Cardiac fibroblast (primary cell): ENCODE measurements around the gene CYB5R2.

Source experiments
- DNase-seq, 2 donors: peaks; one replicate each; pipeline versions ENCODE4 v3.0.0 to v3.0.0-alpha.2; 2010; ENCODE audit warnings: low read depth in 2 of 2
- H3K4me3 ChIP-seq, 2 donors: replicated peaks in 1 of 2; 1 replicate in 1 of 2; 2 replicates in 1 of 2; pipeline ENCODE4 v1.5.1; 2011; ENCODE audit warnings: low read depth in 2 of 2, low read length in 2 of 2, mild to moderate bottlenecking in 2 of 2, moderate library complexity in 1 of 2
- CTCF ChIP-seq: IDR thresholded peaks from one replicate; pipeline ENCODE4 v1.5.1; 2011; ENCODE audit warnings: low read depth, mild to moderate bottlenecking, low read length, inconsistent platforms

CYB5R2 gene

DNA sequence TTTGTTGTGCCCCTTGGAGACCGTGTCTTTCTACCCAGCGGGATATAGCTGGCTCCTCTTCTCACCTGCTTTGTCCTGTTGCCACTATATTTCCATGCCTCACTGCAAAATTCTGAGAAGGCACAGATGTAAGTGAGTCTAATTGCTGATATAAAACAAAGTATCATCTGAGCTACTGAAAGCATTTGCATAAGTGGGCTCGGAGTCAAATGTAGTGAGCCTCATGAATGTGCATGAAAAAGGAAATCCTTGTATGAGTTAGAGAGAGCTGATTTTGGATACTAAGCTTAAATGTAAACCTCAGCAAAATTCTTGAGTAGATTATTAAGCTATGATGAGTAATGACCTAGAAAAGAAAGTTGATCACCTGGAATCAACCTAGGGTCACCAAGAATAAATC, 19.1 kb upstream of the CYB5R2 start:
- no peak for TF ChIP-seq CTCF
- H3K4me3 ChIP-seq, result no peak overlapping the region
- DNase-seq, result no peak

DNA sequence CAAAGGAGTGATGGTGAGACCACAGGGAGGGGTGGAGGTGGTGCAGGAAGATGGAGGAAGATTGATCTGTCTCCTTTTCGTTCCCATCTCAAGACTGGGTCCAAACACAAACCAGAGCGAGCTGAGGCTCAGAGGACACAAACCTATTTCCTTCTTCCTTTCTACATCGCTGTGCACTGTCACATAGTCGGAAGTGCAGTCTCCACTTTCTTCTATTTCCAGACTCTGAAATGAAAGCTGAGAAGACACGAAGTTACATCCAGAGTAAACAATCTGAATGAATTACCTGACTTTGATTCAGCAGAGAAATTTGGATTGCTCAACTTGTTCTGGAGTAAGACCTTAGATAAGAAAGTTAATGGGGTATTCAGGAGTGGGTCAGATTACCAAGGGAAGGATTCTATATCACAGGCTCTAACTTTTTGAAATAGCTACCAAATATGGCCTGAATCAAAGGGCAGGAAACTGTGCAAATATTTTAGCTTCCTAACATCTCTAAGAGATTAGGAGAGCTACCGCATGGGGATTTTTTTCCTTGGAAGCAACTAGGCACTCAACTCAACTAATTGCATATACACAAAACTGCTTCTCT, 18.6 kb upstream of the CYB5R2 start:
- no peak for TF ChIP-seq CTCF
- H3K4me3 ChIP-seq, result no peak overlapping the region
- peak in 1 of 2 donors; percentile 30 for DNase-seq

- peak; percentile 62 to 64 for DNase-seq
- peak; percentile 14 for TF ChIP-seq CTCF
- H3K4me3 ChIP-seq, result no peak overlapping the region
Measured at GRCh38 chr11:7690648-7691047, 17.3 kb upstream of the CYB5R2 start.

- no peak for DNase-seq
- H3K4me3 ChIP-seq, result no peak overlapping the region
- TF ChIP-seq CTCF, result no peak
Measured at GRCh38 chr11:7689239-7689638, 15.9 kb upstream of the CYB5R2 start.

DNA sequence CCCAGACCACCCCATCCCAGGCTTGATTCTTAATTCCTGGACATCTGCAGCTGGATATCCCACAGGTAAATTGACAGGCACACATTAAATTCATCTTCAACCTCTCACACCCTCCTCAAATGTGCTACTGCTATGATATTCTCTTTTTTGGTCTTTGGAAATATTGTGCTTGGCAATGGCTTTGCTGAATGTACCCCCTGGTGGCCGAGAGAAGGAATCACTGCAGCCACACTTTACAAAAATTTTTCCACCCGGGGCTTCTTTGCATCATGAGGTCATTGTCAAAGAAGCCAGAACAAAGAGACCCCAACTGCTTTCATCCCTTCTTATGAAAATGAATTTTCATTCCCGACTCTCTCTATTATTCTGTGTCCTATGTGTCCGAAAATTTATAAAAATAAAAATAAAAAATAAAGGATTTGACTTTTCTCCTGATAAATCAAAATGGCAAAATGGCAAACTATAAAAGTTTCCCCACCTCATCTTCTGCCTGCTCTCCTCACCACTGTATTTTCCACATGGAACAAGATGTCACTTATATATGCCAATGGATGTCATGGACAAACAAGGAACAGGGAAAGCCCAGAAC, 15.0 kb upstream of the CYB5R2 start:
- no peak overlapping the region for H3K4me3 ChIP-seq
- TF ChIP-seq CTCF, result peak; percentile 87
- peak; percentile 58 to 59 for DNase-seq

GRCh38 chr11:7687386-7687785, 14.1 kb upstream of the CYB5R2 start:
- TF ChIP-seq CTCF, result no peak
- no peak for DNase-seq

DNA sequence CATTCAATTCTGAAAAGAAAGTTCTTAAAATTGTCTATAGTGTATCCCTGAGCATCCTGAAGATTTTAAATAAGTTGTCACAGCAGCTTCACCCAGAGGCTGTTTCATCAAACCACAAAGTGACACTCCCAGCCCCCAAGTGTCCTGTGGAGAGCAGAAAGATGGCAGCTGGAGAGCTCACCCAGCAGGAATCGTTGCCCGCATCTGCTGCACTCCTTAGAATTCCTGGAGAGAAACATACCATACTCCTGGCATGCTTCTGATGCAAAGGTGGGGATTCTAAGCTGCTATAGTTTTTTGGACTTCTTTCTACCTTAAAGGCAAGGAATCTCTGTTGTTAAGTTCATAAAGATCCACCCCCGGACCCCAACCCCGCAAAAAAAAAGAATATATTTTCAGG, 13.5 kb upstream of the CYB5R2 start:
- H3K4me3 ChIP-seq, result no peak overlapping the region
- no peak for TF ChIP-seq CTCF
- no peak for DNase-seq

More at GRCh38 chr11:7687386-7687785, 14.1 kb upstream of the CYB5R2 start:
- no peak overlapping the region for H3K4me3 ChIP-seq
